Mucosa of descending colon (tissue), 3 donors: Measurements from ENCODE around the gene FAM210A. TPM values are rescaled to one million over a fixed set of nuclear protein-coding genes. Genes with fewer than 3 reads are reported as not detected.

Experiments used
- ATAC-seq: fragments of 200-7000 bp; cut with Tn5 transposase; one replicate; pipeline ENCODE4 v1.9.1; 2020; ENCODE audit warnings: mild to moderate bottlenecking, moderate library complexity
- DNase-seq, 3 donors: peaks; one replicate each; pipeline ENCODE4 v3.0.0-alpha.2; 2020
- H3K36me3 ChIP-seq: fragments of 200-600 bp; one replicate; pipeline ENCODE4 v1.8.0; 2021; ENCODE audit warnings: low read depth, mild to moderate bottlenecking
- H3K4me1 ChIP-seq: fragments of 200-600 bp; one replicate; pipeline ENCODE4 v1.8.0; 2021; ENCODE audit warnings: low read depth, mild to moderate bottlenecking
- H3K4me3 ChIP-seq: fragments of 200-600 bp; one replicate; pipeline ENCODE4 v1.8.0; 2021; ENCODE audit warnings: mild to moderate bottlenecking
- H3K9me3 ChIP-seq: fragments of 200-600 bp; one replicate; pipeline ENCODE4 v1.8.0; 2021; ENCODE audit warnings: mild to moderate bottlenecking
- intact Hi-C, 2 donors: fragments of 100-400 bp; cut with DNase I in 1 of 2; cut with micrococcal nuclease in 1 of 2; formaldehyde crosslinking; loops; one replicate each; pipeline versions ENCODE4 v1.11.0 to v1.11.1; 2022; cut with DNase I, micrococcal nuclease
- total RNA-seq, 3 donors: library from RNA; stranded (reverse); fragmentation: NEBNext Ultra II Directional in 2 of 3; extraction: Animal tissue kit (Norgen Biotek cat#: 25700) in 2 of 3; gene quantifications; one replicate each; pipeline versions ENCODE4 v1.2.1 to v1.2.4, GENCODE V29; 2021 to 2023
- TF ChIP-seq, protein P1 (sequence below): fragments of 200-600 bp; IDR thresholded peaks from one replicate; pipeline ENCODE4 v1.8.0; 2022; ENCODE audit warnings: antibody characterized with exemption, mild to moderate bottlenecking
- donor health status: DM: no; HTN: no; CAD: no; lungs with moderate emphysema.
- donor health status: DM: no; HTN: no; CAD: no.
- donor health status: DM: no; HTN: yes; CAD: no.

Gene FAM210A
- total RNA-seq, 3 donors from 2014 or later = 14.4 to 17.5 (median 16.2) TPM

DNA sequence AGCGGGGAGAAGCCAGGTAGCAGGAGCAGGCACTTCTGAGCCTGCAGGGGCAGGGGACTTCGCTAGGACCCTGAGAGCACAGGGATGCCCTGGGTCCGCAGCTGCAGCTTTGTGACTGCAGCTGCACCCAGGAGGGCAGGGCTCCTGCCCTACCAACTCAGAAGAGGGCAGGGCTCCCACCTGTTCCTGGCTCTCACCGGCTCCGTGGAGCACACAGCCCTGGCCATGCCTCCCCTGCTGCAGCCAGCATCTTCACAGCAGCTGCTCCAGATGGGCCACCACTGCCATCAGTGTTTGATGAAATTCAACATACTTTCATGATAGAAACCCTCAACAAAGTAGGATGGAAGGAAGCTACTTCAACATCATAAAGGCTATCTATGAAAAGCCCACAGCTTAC lies 92.7 kb downstream of the FAM210A start:
- DNase-seq (no peak), ATAC-seq (no peak)
- no peaks in the 10 kb centered on the region for H3K9me3 ChIP-seq
- no peaks in the 10 kb centered on the region for H3K36me3 ChIP-seq
- intact Hi-C loops = no loop called here
- TF ChIP-seq, protein P1, sequence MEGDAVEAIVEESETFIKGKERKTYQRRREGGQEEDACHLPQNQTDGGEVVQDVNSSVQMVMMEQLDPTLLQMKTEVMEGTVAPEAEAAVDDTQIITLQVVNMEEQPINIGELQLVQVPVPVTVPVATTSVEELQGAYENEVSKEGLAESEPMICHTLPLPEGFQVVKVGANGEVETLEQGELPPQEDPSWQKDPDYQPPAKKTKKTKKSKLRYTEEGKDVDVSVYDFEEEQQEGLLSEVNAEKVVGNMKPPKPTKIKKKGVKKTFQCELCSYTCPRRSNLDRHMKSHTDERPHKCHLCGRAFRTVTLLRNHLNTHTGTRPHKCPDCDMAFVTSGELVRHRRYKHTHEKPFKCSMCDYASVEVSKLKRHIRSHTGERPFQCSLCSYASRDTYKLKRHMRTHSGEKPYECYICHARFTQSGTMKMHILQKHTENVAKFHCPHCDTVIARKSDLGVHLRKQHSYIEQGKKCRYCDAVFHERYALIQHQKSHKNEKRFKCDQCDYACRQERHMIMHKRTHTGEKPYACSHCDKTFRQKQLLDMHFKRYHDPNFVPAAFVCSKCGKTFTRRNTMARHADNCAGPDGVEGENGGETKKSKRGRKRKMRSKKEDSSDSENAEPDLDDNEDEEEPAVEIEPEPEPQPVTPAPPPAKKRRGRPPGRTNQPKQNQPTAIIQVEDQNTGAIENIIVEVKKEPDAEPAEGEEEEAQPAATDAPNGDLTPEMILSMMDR = no peak
- H3K4me1 ChIP-seq = no peaks in the 10 kb centered on the region
- no peak overlapping the region for H3K4me3 ChIP-seq

DNA sequence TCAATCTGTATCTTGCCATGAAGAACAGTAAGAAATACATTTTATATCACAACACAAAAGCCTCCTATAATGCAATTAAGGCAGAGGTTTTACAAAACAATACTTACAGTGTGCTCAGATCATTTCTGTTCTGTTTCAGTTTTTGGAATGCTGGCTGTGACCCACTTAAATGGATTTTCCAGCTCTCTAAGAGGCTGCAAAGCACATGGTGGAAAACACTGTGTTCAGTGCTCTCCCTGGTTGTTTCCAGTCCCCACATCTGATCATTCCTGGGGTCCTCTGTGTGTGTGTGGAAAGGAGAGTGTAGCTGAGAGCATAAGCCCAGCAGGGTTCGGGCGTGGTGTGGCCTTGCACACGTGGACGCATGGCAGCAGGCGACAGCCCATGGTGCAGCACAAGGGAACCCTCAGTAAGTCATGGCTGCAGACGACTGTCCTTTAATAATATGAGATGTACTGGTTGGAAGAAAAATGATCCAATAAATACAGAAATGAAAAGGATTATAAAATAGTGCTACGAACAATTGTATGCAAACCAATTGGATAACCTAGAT lies 95.6 kb downstream of the FAM210A start:
- no peaks in the 10 kb centered on the region for H3K36me3 ChIP-seq
- H3K4me1 ChIP-seq = no peaks in the 10 kb centered on the region
- H3K4me3 ChIP-seq = no peak overlapping the region
- no peaks in the 10 kb centered on the region for H3K9me3 ChIP-seq
- DNase-seq (no peak), ATAC-seq (no peak)
- intact Hi-C loops = no loop called here
- TF ChIP-seq, protein P1 = no peak

DNA sequence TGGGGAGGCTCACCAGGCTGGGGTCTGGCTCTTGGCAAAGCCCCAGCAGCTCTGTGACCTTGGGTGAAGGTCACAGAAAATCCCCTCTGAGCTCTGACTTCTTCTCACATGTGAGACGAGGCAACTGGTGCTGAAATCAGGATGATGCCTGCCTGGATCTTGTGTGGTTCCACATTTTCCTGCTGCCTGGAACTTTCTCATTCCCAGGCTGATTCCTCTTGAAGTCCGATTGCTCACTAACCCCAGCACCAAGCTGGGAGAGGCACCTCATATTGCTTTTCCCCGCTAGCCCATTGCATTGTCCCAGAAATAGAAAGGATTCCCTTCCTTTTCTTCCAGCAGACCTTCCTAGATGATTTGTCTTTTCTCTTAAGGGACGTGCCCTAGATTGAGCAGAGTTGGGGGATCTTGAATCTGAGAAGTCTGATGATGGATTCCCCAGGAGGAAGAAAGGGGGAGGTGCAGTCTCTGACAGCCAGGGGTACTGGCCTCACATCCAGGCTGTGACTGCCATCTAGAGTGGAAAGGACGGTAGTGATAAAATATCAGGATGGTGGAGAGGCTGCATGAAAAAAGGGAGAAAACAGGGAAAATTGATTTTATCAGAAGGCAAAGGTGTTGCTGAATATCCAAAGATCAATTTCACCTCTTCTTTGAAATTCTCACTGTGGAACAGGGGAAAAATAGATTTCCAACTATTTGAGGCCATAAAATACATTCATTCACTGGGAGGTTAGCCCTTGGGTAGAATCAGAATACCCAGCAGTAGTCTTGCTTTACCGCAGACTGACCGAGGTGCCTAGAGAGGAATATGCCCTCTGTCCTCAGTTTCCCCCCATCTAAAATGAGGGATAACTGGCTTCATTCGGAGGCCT lies 96.3 kb downstream of the FAM210A start:
- DNase-seq (peak in 1 of 3 donors; percentile 61), ATAC-seq (peak; percentile 82)
- TF ChIP-seq, protein P1 = peak; percentile 17
- H3K4me1 ChIP-seq = no peaks in the 10 kb centered on the region
- intact Hi-C loops = loop anchor here in 1 of 2 donors (5.0 kb wide), 1 partner anchor 413 kb away; the partner anchor contains the start of gene LDLRAD4
- H3K9me3 ChIP-seq = no peaks in the 10 kb centered on the region
- no peak overlapping the region for H3K4me3 ChIP-seq
- no peaks in the 10 kb centered on the region for H3K36me3 ChIP-seq

DNA sequence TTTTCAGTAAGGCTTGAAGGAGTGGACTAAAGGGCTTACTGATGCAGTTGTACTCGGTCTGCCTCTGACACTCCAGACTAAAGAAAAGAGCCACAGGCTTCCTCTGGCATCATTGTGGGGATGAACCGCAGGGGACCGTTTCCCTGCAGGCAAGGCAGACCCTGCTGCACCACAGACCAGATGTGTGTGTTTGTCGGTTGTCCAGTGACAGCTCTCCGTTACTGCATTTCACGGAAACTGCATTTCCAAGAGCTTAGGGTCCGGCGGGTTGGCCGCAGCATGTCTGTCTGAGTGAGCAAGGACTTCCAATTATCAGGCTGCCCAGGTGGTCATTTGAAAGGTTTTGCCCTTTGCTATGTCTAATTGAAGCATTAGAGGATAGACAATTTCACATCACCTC lies 98.1 kb downstream of the FAM210A start:
- Histone ChIP-seq H3K4me3 (no peak overlapping the region), H3K36me3 (no peaks in the 10 kb centered on the region), H3K9me3 (no peaks in the 10 kb centered on the region), H3K4me1 (no peaks in the 10 kb centered on the region)
- intact Hi-C loops = loop anchor here in 1 of 2 donors (5.0 kb wide), 1 partner anchor 411 kb away; the partner anchor contains the start of gene LDLRAD4
- ATAC-seq (no peak), DNase-seq (no peak)
- TF ChIP-seq, protein P1 = no peak

DNA sequence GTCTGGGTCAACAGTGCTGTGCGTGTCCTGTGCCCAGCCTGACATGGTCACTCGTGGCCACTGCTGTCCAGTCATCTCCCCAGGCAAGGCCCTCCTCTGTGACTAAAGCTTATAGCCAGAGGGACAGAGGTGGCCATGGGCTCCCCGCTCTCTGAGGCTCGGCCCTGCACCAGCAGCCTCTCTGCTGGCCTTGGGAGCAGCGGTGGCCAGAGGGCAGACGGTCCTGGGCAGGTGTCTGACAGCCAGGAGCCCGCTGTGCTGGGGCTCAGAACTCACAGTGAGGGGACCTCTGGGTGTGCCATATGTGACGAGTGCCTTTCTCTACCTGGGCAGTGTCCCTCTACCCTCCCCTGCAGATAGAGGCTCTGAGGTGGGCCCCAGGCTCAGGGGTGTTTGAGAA lies 98.7 kb downstream of the FAM210A start:
- no peaks in the 10 kb centered on the region for H3K9me3 ChIP-seq
- no peaks in the 10 kb centered on the region for H3K36me3 ChIP-seq
- ATAC-seq (no peak), DNase-seq (no peak)
- intact Hi-C loops = loop anchor here in 1 of 2 donors (5.0 kb wide), 1 partner anchor 410 kb away; the partner anchor contains the start of gene LDLRAD4
- H3K4me3 ChIP-seq = no peak overlapping the region
- no peaks in the 10 kb centered on the region for H3K4me1 ChIP-seq
- TF ChIP-seq, protein P1 = no peak
